GM19438 (cell line): ENCODE data around the gene MNX1.

ENCODE experiments used
- ATAC-seq: cut with Tn5 transposase; IDR thresholded peaks from one replicate; pipeline ENCODE4 v1.9.1; 2021; ENCODE audit warnings: low read depth; ENCODE audit not compliant: unreplicated experiment

Gene MNX1

GRCh38 chr7:157017149-157017548 is 6.7 kb upstream of the MNX1 start:
- no peak for ATAC-seq

GRCh38 chr7:157016352-157017041 is 6.0 kb upstream of the MNX1 start:
- peak; percentile 60 for ATAC-seq

- peak; percentile 1 for ATAC-seq
Measured at GRCh38 chr7:157016024-157016351, 5.5 kb upstream of the MNX1 start.

- no peak for ATAC-seq
Measured at GRCh38 chr7:157014635-157015555, 4.4 kb upstream of the MNX1 start.

- no peak for ATAC-seq
Measured at GRCh38 chr7:157013602-157014549, 3.4 kb upstream of the MNX1 start.

GRCh38 chr7:157013101-157013500 is 2.6 kb upstream of the MNX1 start:
- no peak for ATAC-seq

- ATAC-seq: no peak
Measured at GRCh38 chr7:157012113-157012547, 1.7 kb upstream of the MNX1 start.

- no peak for ATAC-seq
Measured at GRCh38 chr7:157011333-157012112, 1.1 kb upstream of the MNX1 start.

GRCh38 chr7:157009778-157010587 is 480 bp downstream of the MNX1 start:
- ATAC-seq: peak; percentile 18

- ATAC-seq: peak; percentile 44
Measured at GRCh38 chr7:157009170-157009777, 1.2 kb downstream of the MNX1 start.

- ATAC-seq: peak; percentile 1
Measured at GRCh38 chr7:157008206-157009169, 2.0 kb downstream of the MNX1 start.

GRCh38 chr7:157007470-157008066 is 2.9 kb downstream of the MNX1 start:
- ATAC-seq: no peak

- no peak for ATAC-seq
Measured at GRCh38 chr7:157006829-157007469, 3.5 kb downstream of the MNX1 start.

- ATAC-seq: no peak
Measured at GRCh38 chr7:157006205-157006747, 4.2 kb downstream of the MNX1 start.

GRCh38 chr7:157005456-157006204 is 4.8 kb downstream of the MNX1 start:
- no peak for ATAC-seq
